Upper lobe of left lung (tissue), 4 donors: Measurements from ENCODE around the gene ANP32B.

Source experiments
- POLR2A ChIP-seq, 4 donors: fragments of 450-650 bp; IDR thresholded peaks; one replicate each; pipeline ENCODE4 v1.5.1; 2016 to 2017; ENCODE audit warnings: antibody characterized with exemption in 4 of 4, mild to moderate bottlenecking in 2 of 4
- TF ChIP-seq, protein P1 (sequence below), 6 experiments: fragments of 450-650 bp in 4 of 6; fragments of 200-600 bp in 2 of 6; sonication (generic) in 2 of 6; IDR thresholded peaks; one replicate each; pipeline ENCODE4 v1.5.1; 2016 to 2019; ENCODE audit warnings: antibody characterized with exemption in 6 of 6

DNA sequence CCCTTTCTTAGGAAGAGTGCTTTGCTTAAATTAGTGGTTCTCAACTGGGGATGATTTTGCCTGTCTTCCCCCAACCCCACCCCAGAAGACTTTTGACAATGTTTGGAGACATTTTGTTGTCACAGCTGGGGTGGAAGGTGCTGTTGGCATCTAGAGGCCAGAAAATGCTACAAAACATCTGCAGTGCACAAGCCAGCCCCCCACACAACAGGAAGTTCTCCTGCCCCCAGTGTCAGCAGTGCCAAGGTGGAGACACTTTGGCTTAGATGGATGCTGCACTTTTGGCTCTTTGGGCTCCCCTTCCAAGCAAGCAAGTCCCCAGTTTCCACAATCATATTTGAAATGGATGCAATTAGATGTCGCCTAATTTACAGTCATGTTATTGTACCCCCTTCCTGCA lies 47.9 kb upstream of the ANP32B start:
- TF ChIP-seq, protein P1, sequence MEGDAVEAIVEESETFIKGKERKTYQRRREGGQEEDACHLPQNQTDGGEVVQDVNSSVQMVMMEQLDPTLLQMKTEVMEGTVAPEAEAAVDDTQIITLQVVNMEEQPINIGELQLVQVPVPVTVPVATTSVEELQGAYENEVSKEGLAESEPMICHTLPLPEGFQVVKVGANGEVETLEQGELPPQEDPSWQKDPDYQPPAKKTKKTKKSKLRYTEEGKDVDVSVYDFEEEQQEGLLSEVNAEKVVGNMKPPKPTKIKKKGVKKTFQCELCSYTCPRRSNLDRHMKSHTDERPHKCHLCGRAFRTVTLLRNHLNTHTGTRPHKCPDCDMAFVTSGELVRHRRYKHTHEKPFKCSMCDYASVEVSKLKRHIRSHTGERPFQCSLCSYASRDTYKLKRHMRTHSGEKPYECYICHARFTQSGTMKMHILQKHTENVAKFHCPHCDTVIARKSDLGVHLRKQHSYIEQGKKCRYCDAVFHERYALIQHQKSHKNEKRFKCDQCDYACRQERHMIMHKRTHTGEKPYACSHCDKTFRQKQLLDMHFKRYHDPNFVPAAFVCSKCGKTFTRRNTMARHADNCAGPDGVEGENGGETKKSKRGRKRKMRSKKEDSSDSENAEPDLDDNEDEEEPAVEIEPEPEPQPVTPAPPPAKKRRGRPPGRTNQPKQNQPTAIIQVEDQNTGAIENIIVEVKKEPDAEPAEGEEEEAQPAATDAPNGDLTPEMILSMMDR (IDR thresholded peaks at IDR 0.05): no peak
- no peak for TF ChIP-seq POLR2A (IDR thresholded peaks at IDR 0.05)
